Urinary bladder (tissue), 4 donors: ENCODE data around the gene HRCT1. TPM values are rescaled to one million over a fixed set of nuclear protein-coding genes. Genes with fewer than 3 reads are reported as not detected.

ENCODE experiments used
- DNase-seq: peaks from one replicate; pipeline ENCODE4 v3.0.0-alpha.2; 2015; ENCODE audit errors: extremely low spot score
- H3K27ac ChIP-seq: one replicate; pipeline ENCODE4 v1.5.1; 2013; ENCODE audit warnings: low read depth, mild to moderate bottlenecking, moderate library complexity
- H3K36me3 ChIP-seq: one replicate; pipeline ENCODE4 v1.6.1; 2013; ENCODE audit warnings: mild to moderate bottlenecking, moderate library complexity; ENCODE audit not compliant: insufficient read depth
- H3K4me1 ChIP-seq: one replicate; pipeline ENCODE4 v1.6.1; 2013; ENCODE audit warnings: mild to moderate bottlenecking, moderate library complexity; ENCODE audit not compliant: insufficient read depth
- H3K4me3 ChIP-seq: one replicate; pipeline ENCODE4 v1.5.1; 2013; ENCODE audit warnings: low read depth, low read length
- WGBS: extraction: QIAGEN DNeasy Blood & Tissue Kit; methylation state at CpG from one replicate; pipeline ENCODE4 v1.1.7; 2013; 5-methylcytosine and 5-hydroxymethylcytosine counted together
- polyA plus RNA-seq: library from polyadenylated mRNA; stranded (reverse); fragments of 200-250 nt; gene quantifications from one replicate; pipeline ENCODE4 v1.2.3, GENCODE V29; 2013
- total RNA-seq: library from RNA; depleted of rRNA; stranded (reverse); fragments of >200 nt; gene quantifications from one replicate; pipeline ENCODE4 v1.2.3, GENCODE V29; 2014
- donor health status: healthy with polysubstance abuse.
- donor health status: healthy.

HRCT1 gene
- total and polyA plus RNA-seq, 2 donors: 0.42 to 15.8 TPM

DNA sequence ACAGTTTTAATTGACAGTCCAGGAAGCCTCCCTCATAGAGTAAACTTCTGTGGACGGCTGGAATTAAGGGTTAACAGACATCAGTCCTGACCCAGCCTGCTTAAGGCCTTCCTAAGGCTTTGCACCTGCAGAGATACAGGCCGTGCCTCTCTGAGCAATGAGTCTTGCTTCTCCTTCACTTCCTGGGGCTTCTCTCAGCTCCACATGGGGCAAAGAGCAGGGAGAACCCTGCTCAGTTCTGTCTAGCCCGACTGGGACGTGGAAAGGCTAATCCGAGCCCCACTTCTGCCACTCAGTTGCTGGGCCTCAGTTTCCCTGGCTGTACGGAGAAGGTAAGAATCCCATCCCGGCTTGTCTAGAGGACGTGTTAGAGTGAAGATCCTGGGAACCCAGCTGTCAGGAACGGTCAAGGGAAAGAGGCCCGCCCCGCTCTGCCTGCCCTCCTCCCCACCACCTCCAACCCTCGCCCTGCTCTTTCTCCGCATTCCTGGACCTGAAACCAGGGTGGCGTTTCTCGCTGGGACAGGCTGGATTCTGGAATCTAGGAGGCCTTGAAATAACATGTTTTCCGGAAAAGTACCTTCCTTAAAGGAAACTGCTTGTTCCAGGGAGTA lies 9.8 kb downstream of the HRCT1 start:
- Histone ChIP-seq H3K4me3 (no peak overlapping the region), H3K36me3 (no peaks in the 10 kb centered on the region), H3K27ac (no peak overlapping the region), H3K4me1 (no peaks in the 10 kb centered on the region)
- WGBS: 85% methylated on average over 16 of the region's 16 CpGs
- no peak for DNase-seq

DNA sequence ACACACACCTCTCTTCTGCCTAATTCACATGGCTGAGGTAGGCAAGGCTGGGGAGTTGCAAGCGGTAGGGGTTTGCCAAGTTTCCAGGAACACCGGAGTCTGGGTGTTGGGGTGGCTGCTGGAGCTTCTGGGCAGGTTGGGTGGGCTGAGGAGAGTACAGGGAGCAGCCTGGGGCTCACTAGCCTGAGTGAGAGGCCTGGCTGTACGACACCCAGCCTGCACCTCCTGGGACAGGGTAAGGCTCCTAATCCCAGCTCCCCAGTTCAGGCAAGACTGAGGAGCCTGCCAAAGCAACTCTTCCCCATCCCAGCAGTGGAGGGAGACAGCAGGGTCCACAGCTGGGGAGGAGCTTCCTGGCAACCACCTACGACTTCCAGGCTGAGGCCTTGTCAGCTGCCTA lies 11.3 kb downstream of the HRCT1 start:
- Histone ChIP-seq H3K4me1 (no peaks in the 10 kb centered on the region), H3K27ac (no peak overlapping the region), H3K4me3 (no peak overlapping the region), H3K36me3 (no peaks in the 10 kb centered on the region)
- no peak for DNase-seq
- 83% methylated on average over 4 of the region's 4 CpGs for WGBS

DNA sequence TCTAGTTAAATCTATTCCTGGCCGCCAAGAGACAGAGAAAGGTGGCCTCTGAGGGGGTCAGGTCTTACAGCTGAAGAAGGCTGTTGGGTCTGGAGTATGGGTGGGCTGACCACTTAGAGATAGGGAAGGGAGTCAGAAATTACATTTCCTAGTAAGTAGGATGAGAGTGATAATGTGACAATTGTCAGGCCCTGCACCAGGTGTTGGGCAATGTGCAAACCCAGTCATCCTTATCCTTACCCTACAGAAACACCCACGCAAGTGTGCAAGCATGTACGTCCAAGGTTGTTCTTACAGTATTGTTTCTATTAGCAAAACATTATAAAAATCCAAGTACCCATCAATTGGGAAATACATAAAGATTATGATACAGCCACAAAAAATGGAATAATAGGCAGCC lies 12.8 kb downstream of the HRCT1 start:
- DNase-seq: no peak
- Histone ChIP-seq H3K4me1 (no peaks in the 10 kb centered on the region), H3K36me3 (no peaks in the 10 kb centered on the region), H3K27ac (no peak overlapping the region), H3K4me3 (no peak overlapping the region)
- 88% methylated on average over 3 of the region's 3 CpGs for WGBS

DNA sequence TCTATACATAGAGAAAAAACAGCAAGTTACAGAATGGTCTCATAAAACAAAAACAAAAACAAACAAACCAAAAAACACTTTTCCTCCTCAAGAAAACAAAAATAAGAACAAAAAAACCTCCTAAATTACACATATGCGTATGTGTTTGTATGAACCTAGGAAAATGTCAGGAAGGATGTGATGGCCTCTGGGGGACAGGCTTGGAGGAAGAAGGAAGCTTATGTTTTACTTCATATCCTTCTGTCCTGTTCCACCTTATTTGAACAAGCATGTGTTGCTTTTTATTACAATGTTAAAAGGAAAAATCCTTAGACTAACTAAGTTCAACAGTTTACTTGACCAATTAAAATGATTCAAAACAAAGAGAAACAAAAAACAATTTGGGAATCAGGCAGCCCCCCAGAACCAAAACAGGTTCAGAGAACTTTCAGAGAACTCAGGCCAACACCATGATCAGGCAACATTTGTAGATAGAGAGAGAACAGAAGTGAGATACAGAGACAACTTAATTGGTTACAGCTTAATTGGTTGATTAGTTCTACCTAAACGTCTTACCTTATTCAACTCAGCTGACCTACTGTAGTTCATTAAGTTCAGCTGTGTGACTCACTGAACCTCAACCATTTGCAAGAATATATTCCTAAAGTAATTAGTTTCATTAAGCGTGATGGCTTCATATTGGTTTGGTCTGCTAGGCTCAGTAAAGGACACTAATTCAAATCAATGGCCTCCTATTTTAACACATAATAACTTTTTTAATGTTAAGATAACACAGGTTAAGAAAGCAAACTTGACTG lies 13.4 kb downstream of the HRCT1 start:
- no peaks in the 10 kb centered on the region for H3K36me3 ChIP-seq
- H3K4me3 ChIP-seq: no peak overlapping the region
- H3K4me1 ChIP-seq: no peaks in the 10 kb centered on the region
- 79% methylated on average over 3 of the region's 3 CpGs for WGBS
- no peak for DNase-seq
- no peak overlapping the region for H3K27ac ChIP-seq

DNA sequence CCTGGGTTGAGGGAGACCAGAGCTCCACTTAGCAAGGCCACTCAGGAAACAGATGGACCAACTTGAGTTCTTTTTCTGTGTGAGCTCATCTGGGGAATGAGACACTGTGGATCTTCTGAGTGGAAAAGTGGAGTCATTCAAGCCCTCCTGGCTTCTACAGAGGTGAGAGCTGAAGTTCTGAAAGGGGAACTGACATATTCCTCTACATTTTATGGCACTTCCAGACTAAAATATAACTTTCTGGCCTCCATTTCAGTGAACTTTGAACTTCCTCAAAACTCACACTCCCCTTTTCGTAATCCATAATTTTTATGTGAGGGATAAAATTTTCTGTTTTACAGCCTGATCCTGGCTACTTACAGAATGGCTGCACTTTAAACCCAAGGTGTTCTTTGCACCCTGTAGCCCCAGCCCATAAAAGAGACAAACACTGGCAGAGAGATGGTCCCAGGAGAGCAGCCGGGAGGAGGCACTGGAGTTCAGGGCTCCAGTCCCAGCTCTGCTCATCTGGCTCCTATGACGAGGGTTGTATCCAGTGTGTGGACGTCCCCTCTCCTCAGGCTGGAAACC lies 14.1 kb downstream of the HRCT1 start:
- DNase-seq: no peak
- H3K36me3 ChIP-seq: no peaks in the 10 kb centered on the region
- H3K4me1 ChIP-seq: no peaks in the 10 kb centered on the region
- H3K4me3 ChIP-seq: no peak overlapping the region
- H3K27ac ChIP-seq: no peak overlapping the region
- 76% methylated on average over 4 of the region's 4 CpGs for WGBS

DNA sequence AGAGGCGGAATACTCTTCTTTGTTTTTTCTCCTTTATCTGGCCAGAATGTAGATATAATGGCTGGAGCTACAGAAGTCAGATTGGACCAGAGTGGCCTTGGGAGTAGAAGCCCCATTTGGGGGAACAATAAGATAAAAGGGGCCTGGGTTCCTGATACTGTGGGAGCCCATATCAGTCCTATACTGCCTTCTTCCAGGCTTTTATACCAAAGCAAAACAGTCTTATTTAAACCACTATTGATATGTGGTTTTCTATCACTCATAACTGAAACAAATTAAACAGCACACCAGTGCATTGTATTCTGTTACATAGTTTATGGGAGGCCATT lies 17.6 kb downstream of the HRCT1 start:
- no peak overlapping the region for H3K27ac ChIP-seq
- H3K4me1 ChIP-seq: no peaks in the 10 kb centered on the region
- WGBS: 96% methylated on average over 1 of the region's 1 CpG
- DNase-seq: no peak
- H3K4me3 ChIP-seq: no peak overlapping the region
- H3K36me3 ChIP-seq: no peaks in the 10 kb centered on the region

DNA sequence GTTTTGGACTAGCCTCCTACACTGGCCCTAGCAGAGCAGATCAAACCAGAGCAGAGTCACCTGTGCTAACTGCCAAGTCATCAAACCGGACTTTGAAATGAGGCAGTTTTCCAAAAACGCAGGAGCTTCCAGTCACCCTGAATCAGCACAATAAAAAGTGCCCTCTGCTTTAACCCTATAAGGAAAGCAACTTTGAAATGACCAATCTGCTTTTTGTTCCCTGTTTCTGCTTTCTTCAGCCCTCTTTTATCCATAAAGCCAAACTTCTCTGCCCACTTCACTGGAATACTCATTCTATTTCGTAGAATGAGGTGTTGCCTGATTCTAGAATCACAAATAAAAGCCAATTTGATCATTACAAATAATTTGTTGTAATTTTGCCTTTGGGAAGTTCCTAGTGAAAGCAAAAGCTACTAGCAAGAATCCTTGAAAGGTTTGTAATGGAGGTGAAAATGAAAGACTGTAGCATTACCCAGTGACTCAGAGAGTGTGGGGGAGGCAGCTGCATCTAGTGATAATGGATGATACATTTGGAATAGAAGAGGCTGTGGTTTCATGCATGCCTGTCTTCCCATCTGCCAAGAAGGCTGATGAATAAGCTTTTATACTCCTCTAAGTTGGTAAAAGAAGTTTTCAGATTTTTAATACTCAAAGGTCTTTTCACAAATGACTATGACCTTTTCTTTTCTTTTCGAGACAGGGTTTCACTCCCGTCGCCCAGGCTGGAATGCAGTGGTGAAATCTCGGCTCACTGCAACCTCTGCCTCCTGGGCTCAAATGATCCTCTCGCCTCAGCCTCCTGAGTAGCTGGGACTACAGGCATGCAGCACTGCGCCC lies 18.1 kb downstream of the HRCT1 start:
- Histone ChIP-seq H3K4me3 (no peak overlapping the region), H3K4me1 (no peaks in the 10 kb centered on the region), H3K36me3 (no peaks in the 10 kb centered on the region), H3K27ac (peak overlapping the region; percentile 23)
- 61% methylated on average over 9 of the region's 9 CpGs for WGBS
- no peak for DNase-seq

DNA sequence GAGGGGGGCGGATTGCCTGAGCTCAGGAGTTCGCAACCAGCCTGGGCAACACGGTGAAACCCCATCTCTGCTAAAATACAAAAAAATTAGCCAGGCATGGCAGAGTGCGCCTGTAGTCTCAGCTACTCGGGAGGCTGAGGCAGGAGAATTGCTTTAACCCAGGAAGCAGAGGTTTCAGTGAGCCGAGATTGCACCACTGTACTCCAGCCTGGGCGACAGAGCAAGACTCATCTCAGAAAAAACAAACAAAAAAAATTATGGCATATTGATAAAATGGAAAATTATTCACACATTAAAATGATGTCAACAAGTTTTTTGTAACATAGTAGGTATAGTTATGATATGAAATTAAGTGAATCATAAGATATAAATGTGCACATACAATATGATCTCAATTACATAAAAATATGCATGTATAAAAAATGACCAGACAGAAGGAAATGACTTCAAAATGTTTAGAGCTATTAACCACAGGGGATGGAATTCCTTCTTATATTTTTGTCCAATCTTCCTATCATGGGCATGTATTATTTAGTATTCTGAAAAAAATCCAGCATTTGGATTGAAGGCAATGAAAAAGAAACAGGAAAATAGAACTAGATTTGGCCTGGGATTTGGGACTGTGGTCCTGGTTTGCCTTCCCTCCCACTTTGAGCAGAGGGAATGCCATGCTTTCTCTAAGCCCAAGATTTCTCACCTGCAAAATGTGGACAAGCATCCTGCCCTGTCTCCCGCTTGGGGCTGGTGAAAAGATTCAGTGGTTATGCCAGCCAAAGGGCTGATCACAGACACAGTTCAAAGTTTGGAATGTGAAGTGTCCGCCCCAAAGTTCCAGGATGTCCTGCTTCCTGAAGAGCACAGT lies 22.8 kb downstream of the HRCT1 start:
- no peak overlapping the region for H3K27ac ChIP-seq
- H3K4me3 ChIP-seq: no peak overlapping the region
- H3K4me1 ChIP-seq: no peaks in the 10 kb centered on the region
- DNase-seq: no peak
- H3K36me3 ChIP-seq: no peaks in the 10 kb centered on the region
- WGBS: 86% methylated on average over 9 of the region's 9 CpGs

DNA sequence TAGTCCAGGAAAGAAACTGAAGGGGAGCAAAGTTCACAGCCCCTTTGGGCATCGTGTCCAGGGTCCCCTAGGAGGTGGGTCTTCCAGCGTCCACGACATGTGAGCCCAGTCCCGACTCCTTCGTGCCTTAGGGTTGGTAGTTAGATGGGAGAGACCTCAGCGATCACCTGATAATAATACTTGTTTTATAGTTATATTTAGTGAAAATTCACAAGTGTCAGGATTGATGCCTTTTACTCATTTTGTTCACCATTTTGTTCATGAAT lies 23.4 kb downstream of the HRCT1 start:
- DNase-seq: no peak
- H3K4me3 ChIP-seq: no peak overlapping the region
- H3K27ac ChIP-seq: no peak overlapping the region
- WGBS: 84% methylated on average over 6 of the region's 6 CpGs
- H3K36me3 ChIP-seq: no peaks in the 10 kb centered on the region
- H3K4me1 ChIP-seq: no peaks in the 10 kb centered on the region

DNA sequence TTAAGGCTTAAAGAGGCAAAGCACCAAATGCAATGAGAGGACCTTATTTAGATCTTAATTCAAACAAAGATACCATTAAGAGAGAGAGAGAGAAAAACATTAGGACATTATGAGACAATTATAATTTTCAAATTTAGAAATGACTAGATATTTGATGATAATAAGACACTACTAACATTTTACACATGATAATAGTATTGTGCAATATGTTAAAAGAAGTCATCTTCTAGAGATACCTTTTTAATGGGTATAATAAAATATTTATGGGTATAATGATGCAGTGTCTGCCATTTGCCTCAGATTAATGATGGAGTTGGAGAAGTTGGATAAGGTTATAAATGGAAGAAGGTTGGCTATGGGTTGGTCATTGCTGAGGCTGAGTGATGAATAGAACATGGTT lies 24.5 kb downstream of the HRCT1 start:
- no peaks in the 10 kb centered on the region for H3K4me1 ChIP-seq
- no peak for DNase-seq
- no peaks in the 10 kb centered on the region for H3K36me3 ChIP-seq
- H3K4me3 ChIP-seq: no peak overlapping the region
- H3K27ac ChIP-seq: no peak overlapping the region

DNA sequence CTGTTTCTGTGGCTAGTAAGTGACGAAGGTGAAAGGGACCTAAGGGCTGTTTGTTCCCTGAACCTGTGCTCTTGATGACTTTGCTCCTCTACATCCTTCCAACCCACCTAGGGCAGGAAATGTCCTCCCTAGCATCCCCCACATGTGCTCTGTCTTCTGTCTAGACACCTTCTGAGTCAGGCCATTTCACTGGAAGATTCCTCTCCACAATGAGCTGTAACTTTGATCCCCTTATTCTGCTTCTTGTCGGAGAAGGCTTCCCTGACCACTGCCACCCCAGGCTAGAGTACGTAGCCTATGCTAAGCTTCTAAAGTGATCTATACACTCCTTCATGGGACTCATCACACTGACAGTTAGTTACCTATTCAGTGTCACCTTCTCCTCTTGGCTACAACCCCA lies 25.0 kb downstream of the HRCT1 start:
- no peak overlapping the region for H3K4me3 ChIP-seq
- DNase-seq: no peak
- H3K27ac ChIP-seq: no peak overlapping the region
- 89% methylated on average over 3 of the region's 3 CpGs for WGBS
- H3K36me3 ChIP-seq: no peaks in the 10 kb centered on the region
- H3K4me1 ChIP-seq: no peaks in the 10 kb centered on the region

DNA sequence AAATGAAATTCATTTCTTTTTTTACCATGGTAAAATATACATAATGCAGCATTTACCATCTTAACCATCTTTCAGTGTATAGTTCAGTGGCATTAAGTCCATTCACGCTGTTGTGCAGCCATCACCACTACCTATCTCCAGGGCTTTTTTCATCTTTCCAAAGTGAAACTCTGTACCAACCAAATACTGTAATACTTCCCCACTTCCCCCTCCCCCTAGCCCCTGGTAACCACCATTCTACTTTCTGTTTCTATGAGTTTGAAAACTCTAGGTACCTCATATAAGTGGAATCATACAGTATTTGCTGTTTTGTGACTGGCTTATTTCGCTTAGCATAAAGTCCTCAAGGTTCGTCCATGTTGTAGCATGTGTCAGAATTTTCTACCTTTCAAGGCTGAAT lies 26.7 kb downstream of the HRCT1 start:
- no peaks in the 10 kb centered on the region for H3K36me3 ChIP-seq
- no peak overlapping the region for H3K4me3 ChIP-seq
- no peak overlapping the region for H3K27ac ChIP-seq
- 92% methylated on average over 3 of the region's 3 CpGs for WGBS
- H3K4me1 ChIP-seq: no peaks in the 10 kb centered on the region
- DNase-seq: no peak

DNA sequence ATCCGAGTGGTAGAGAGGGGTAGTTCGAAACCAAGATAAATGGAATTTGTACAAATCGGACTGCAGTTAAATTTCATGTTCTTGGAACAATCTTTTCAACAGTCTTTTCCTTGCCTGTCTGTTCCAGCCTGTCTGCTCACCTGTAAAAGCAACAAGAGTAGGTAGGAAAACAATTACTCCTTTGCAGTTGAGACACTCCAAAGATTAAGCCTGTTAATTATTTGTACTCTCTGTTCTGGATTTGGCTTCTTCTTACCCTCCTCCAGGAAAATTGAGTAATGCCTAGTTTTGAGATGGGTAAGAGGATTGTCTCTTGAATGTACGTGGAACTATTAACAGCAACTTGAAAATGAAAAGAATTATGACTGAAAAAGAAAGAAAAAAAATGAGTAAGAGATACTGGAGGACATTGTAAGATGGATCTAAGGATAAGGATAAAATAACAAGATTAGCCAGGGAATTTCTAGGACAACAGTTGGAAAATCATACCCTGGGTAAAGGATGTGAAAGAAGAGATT lies 27.6 kb downstream of the HRCT1 start:
- Histone ChIP-seq H3K4me3 (no peak overlapping the region), H3K36me3 (no peaks in the 10 kb centered on the region), H3K27ac (no peak overlapping the region), H3K4me1 (no peaks in the 10 kb centered on the region)
- no peak for DNase-seq
- WGBS: 81% methylated on average over 4 of the region's 4 CpGs
